Astrocyte (in vitro differentiated cells and primary cell): ENCODE results near the gene MKLN1. TPM values are rescaled to one million over a fixed set of nuclear protein-coding genes. Genes with fewer than 3 reads are reported as not detected.

Source experiments
- DNase-seq: peaks from one replicate; pipeline ENCODE4 v3.0.0-alpha.2; 2010; ENCODE audit warnings: low read depth
- FAIRE-seq: peaks from 2 replicates; lab custom pipeline; 2011; peaks lifted over from hg19 to GRCh38; lab: Jason Lieb, UNC
- H2AFZ ChIP-seq: 2 replicates; pipeline ENCODE4 v1.6.0; 2012; ENCODE audit warnings: low read depth, low read length, inconsistent platforms
- H3K27ac ChIP-seq: 2 replicates; pipeline ENCODE4 v1.5.1; 2011; ENCODE audit warnings: low read depth, low read length, inconsistent platforms
- H3K27me3 ChIP-seq: 2 replicates; pipeline ENCODE4 v1.6.0; 2011; ENCODE audit warnings: low read length, inconsistent platforms; ENCODE audit not compliant: insufficient read depth
- H3K36me3 ChIP-seq: 2 replicates; pipeline ENCODE4 v1.5.1; 2011; ENCODE audit warnings: low read length, inconsistent platforms; ENCODE audit not compliant: insufficient read depth
- H3K4me1 ChIP-seq: 2 replicates; pipeline ENCODE4 v1.5.1; 2011; ENCODE audit warnings: low read length, inconsistent platforms; ENCODE audit not compliant: insufficient read depth
- H3K4me2 ChIP-seq: 2 replicates; pipeline ENCODE4 v1.6.0; 2012; ENCODE audit warnings: low read length, inconsistent platforms
- H3K4me3 ChIP-seq: 2 replicates; pipeline ENCODE4 v1.5.1; 2011; ENCODE audit warnings: low read depth, mild to moderate bottlenecking, low read length, inconsistent platforms; ENCODE audit not compliant: insufficient read depth
- H3K79me2 ChIP-seq: 2 replicates; pipeline ENCODE4 v1.6.0; 2012; ENCODE audit warnings: mild to moderate bottlenecking, low read length, inconsistent platforms; ENCODE audit not compliant: insufficient read depth
- H3K9ac ChIP-seq: 2 replicates; pipeline ENCODE4 v1.6.0; 2012; ENCODE audit warnings: mild to moderate bottlenecking, low read length, inconsistent platforms
- H3K9me3 ChIP-seq: 2 replicates; pipeline ENCODE4 v1.5.1; 2012; ENCODE audit warnings: low read depth, mild to moderate bottlenecking, low read length, inconsistent platforms; ENCODE audit not compliant: insufficient read depth
- H4K20me1 ChIP-seq: 2 replicates; pipeline ENCODE4 v1.6.0; 2012; ENCODE audit warnings: low read length, inconsistent platforms; ENCODE audit not compliant: insufficient read depth
- H3K27ac Mint-ChIP-seq: one replicate; pipeline ENCODE4 v1.8.0; 2021; ENCODE audit warnings: mild to moderate bottlenecking, mixed read lengths; ENCODE audit not compliant: unreplicated experiment
- H3K27me3 Mint-ChIP-seq: one replicate; pipeline ENCODE4 v1.8.0; 2021; ENCODE audit warnings: low read depth, mixed read lengths; ENCODE audit not compliant: unreplicated experiment
- H3K36me3 Mint-ChIP-seq: one replicate; pipeline ENCODE4 v1.8.0; 2021; ENCODE audit warnings: low read depth, mixed read lengths; ENCODE audit not compliant: unreplicated experiment
- H3K4me1 Mint-ChIP-seq: one replicate; pipeline ENCODE4 v1.8.0; 2021; ENCODE audit warnings: low read depth, mixed read lengths; ENCODE audit not compliant: unreplicated experiment
- H3K4me3 Mint-ChIP-seq: one replicate; pipeline ENCODE4 v1.8.0; 2021; ENCODE audit warnings: mild to moderate bottlenecking, moderate library complexity, mixed read lengths; ENCODE audit not compliant: unreplicated experiment
- H3K9me3 Mint-ChIP-seq: one replicate; pipeline ENCODE4 v1.8.0; 2021; ENCODE audit warnings: mild to moderate bottlenecking, mixed read lengths; ENCODE audit not compliant: unreplicated experiment
- EZH2 ChIP-seq: IDR thresholded peaks from 2 replicates; pipeline ENCODE4 v1.6.1; 2012; ENCODE audit warnings: mild to moderate bottlenecking, low read length, inconsistent platforms; ENCODE audit not compliant: insufficient read depth
- total RNA-seq: library from RNA; stranded (reverse); gene quantifications from 2 replicates; pipeline ENCODE4 v1.2.1, GENCODE V29; 2021
- TF ChIP-seq, protein P1 (sequence below): IDR thresholded peaks from 2 replicates; pipeline ENCODE4 v1.5.1; 2011; ENCODE audit warnings: low read depth, mild to moderate bottlenecking, inconsistent platforms, low read length, moderate library complexity; ENCODE audit not compliant: insufficient read depth

The MKLN1 gene
- total RNA-seq, 1 donor from 2014 or later: 48.0 TPM

DNA sequence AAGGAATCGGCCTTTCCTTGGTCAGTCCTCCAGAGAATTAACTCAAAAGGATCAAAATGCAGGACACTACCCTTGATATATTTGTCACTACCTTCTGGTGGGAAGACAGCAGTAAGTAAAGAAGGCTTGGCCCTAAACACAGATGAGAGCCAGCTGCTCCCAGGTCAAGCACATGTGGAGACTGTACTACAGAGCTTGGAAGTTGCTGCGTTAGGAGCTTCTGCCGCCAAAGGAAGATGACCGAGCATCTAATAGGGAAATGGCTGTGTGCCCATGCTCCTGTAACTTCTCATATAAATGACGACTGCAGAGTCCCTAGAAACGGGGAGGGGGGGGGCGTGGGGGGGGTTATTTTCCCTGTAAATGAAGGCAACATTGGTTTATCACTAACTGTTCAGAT, 169.8 kb downstream of the MKLN1 start:
- Mint-ChIP-seq H3K9me3 (no peaks in the 10 kb centered on the region), H3K27me3 (no peaks in the 10 kb centered on the region), H3K4me1 (peaks cover 30% of the 10 kb centered on the region), H3K27ac (no peak overlapping the region), H3K36me3 (peaks cover 6% of the 10 kb centered on the region), H3K4me3 (no peak overlapping the region)
- no peak overlapping the region for H3K27ac ChIP-seq
- DNase-seq (no peak), FAIRE-seq (no peak)
- no peaks in the 10 kb centered on the region for H3K9me3 ChIP-seq
- no peak overlapping the region for H3K4me3 ChIP-seq
- H2AFZ ChIP-seq: no peak overlapping the region
- peaks cover 6% of the 10 kb centered on the region for H3K36me3 ChIP-seq
- no peak overlapping the region for H3K9ac ChIP-seq
- H4K20me1 ChIP-seq: peaks cover 9% of the 10 kb centered on the region
- H3K4me1 ChIP-seq: peaks cover 14% of the 10 kb centered on the region
- TF ChIP-seq, protein P1, sequence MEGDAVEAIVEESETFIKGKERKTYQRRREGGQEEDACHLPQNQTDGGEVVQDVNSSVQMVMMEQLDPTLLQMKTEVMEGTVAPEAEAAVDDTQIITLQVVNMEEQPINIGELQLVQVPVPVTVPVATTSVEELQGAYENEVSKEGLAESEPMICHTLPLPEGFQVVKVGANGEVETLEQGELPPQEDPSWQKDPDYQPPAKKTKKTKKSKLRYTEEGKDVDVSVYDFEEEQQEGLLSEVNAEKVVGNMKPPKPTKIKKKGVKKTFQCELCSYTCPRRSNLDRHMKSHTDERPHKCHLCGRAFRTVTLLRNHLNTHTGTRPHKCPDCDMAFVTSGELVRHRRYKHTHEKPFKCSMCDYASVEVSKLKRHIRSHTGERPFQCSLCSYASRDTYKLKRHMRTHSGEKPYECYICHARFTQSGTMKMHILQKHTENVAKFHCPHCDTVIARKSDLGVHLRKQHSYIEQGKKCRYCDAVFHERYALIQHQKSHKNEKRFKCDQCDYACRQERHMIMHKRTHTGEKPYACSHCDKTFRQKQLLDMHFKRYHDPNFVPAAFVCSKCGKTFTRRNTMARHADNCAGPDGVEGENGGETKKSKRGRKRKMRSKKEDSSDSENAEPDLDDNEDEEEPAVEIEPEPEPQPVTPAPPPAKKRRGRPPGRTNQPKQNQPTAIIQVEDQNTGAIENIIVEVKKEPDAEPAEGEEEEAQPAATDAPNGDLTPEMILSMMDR: no peak
- no peak for TF ChIP-seq EZH2
- no peaks in the 10 kb centered on the region for H3K27me3 ChIP-seq
- no peaks in the 10 kb centered on the region for H3K79me2 ChIP-seq
- no peak overlapping the region for H3K4me2 ChIP-seq

DNA sequence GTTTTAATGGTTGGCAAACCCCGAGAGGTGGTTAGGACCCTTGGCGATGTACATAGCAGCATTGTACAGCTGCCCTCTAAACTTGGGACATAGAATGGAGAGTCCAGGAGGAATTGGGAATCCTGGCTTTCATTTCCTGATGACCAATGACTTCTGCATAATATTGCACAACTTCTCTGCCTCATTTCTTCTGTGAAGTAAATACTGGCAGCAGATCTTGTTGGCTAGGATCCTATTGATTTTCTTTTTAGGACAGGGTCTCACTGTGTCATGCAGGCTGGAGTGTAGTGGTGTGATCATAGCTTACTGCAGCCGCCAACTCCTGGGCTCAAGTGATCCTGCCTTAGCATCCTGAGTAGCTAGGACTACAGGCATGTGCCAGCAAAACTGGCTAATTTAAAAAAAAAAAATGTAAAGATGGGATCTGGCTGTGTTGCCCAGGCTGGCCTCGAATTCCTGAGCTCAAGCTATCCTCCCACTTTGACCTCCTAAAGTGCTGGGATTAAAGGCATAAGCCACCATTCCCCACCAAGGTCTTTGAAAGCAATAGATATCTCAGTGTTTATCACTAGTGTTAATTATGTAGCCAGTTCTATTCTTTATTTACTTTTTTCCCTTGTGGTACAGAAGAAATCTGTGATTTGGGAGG, 170.7 kb downstream of the MKLN1 start:
- no peaks in the 10 kb centered on the region for H3K27me3 Mint-ChIP-seq
- DNase-seq (no peak), FAIRE-seq (no peak)
- Histone ChIP-seq H3K9ac (no peak overlapping the region), H3K4me3 (no peak overlapping the region), H3K27me3 (no peaks in the 10 kb centered on the region), H3K36me3 (peaks cover 6% of the 10 kb centered on the region), H3K9me3 (no peaks in the 10 kb centered on the region), H2AFZ (no peak overlapping the region), H3K4me1 (peaks cover 21% of the 10 kb centered on the region), H3K27ac (no peak overlapping the region), H3K79me2 (no peaks in the 10 kb centered on the region), H4K20me1 (peaks cover 15% of the 10 kb centered on the region), H3K4me2 (no peak overlapping the region)
- no peak overlapping the region for H3K27ac Mint-ChIP-seq
- H3K4me1 Mint-ChIP-seq: peaks cover 35% of the 10 kb centered on the region
- peaks cover 6% of the 10 kb centered on the region for H3K36me3 Mint-ChIP-seq
- H3K4me3 Mint-ChIP-seq: no peak overlapping the region
- TF ChIP-seq, protein P1: no peak
- no peak for TF ChIP-seq EZH2
- H3K9me3 Mint-ChIP-seq: no peaks in the 10 kb centered on the region

DNA sequence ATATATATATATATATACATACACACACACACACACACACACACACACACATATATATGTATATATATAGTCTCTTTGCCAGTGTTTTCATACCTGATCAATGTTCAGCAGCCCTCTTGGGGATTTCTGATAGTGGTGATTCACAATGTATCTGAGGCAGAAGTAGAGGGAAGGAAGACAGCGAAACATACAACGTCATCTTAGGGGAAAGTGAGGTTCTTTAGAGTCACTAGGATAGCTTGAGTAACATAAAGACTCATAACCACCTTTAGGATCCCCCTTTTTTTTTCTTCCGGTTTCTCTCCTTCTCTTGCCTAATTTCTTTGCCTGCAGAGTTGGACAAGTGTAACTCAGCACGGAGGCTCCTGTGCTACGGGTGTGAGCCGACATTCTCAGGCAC, 172.1 kb downstream of the MKLN1 start:
- peaks cover 21% of the 10 kb centered on the region for H3K4me1 ChIP-seq
- FAIRE-seq (no peak), DNase-seq (no peak)
- Mint-ChIP-seq H3K9me3 (no peaks in the 10 kb centered on the region), H3K36me3 (peaks cover 9% of the 10 kb centered on the region), H3K4me1 (peaks cover 42% of the 10 kb centered on the region), H3K4me3 (no peak overlapping the region), H3K27ac (no peak overlapping the region), H3K27me3 (no peaks in the 10 kb centered on the region)
- TF ChIP-seq, protein P1: no peak
- no peak for TF ChIP-seq EZH2
- no peak overlapping the region for H3K4me2 ChIP-seq
- H3K27me3 ChIP-seq: no peaks in the 10 kb centered on the region
- no peaks in the 10 kb centered on the region for H3K9me3 ChIP-seq
- H3K9ac ChIP-seq: no peak overlapping the region
- no peaks in the 10 kb centered on the region for H3K79me2 ChIP-seq
- H4K20me1 ChIP-seq: peaks cover 16% of the 10 kb centered on the region
- H3K36me3 ChIP-seq: peaks cover 6% of the 10 kb centered on the region
- H2AFZ ChIP-seq: no peak overlapping the region
- no peak overlapping the region for H3K4me3 ChIP-seq
- no peak overlapping the region for H3K27ac ChIP-seq
